Neural progenitor cell (in vitro differentiated cells): ENCODE measurements around the gene AGAP4.
"Not testable (repeated sequence)": the region's sequence is repeated elsewhere in the genome, so short reads cannot be mapped to it uniquely, and the experiment has no call there.

Source experiments
- CTCF ChIP-seq: fragments of 200-600 bp; sonication (generic); IDR thresholded peaks from 2 replicates; pipeline ENCODE4 v1.5.1; 2017; ENCODE audit warnings: antibody characterized with exemption, mild to moderate bottlenecking
- EZH2phosphoT487 ChIP-seq: fragments of 200-600 bp; sonication (generic); IDR thresholded peaks from 2 replicates; pipeline ENCODE4 v1.6.1; 2017; ENCODE audit warnings: antibody characterized with exemption

GRCh38 chr10:45863632-45864031, 16.3 kb upstream of the AGAP4 start:
- TF ChIP-seq EZH2phosphoT487, CTCF: not testable (repeated sequence)
